ENCODE measurements around the gene NUBP2. TPM values are rescaled to one million over a fixed set of nuclear protein-coding genes. Genes with fewer than 3 reads are reported as not detected.

Gene NUBP2
- total RNA-seq, 1 donor from 2014 or later = 77.8 TPM

GRCh38 chr16:1800701-1801100, 17.9 kb downstream of the NUBP2 start:
- no peak for DNase-seq (ENCODE audit: low read depth, low spot score)

GRCh38 chr16:1807626-1808025, 24.9 kb downstream of the NUBP2 start:
- DNase-seq (ENCODE audit: low read depth, low spot score) = no peak

- no peak for DNase-seq (ENCODE audit: low read depth, low spot score)
These were observed 25.9 kb downstream of the NUBP2 start for GRCh38 chr16:1808691-1809090.

DNA sequence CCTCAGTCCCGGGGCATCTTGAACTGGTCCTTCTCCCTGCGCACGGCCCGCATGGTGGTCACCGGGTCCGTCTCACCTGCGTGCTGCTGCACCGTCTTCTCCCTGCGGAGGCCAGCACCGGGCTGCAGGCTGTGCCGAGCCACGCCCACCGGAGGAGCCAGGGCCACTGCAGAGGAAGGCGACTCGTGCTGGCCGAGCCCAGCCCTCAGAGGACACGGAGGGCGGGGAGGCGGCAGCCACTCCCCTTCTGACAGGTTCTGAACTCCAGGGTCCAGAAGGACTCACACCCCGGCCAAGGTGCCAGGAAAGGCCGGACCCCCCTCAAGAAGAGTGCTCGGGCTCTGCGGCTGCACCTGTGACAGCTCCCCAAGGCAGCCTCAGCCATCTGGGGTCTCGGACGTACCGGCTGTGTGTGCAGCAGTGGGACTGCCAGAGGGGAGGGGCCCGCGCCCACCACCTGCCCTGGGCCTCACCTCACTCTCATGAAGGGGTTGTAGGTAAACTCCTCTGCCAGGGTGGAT, 26.6 kb downstream of the NUBP2 start:
- no peak for DNase-seq (ENCODE audit: low read depth, low spot score)

DNA sequence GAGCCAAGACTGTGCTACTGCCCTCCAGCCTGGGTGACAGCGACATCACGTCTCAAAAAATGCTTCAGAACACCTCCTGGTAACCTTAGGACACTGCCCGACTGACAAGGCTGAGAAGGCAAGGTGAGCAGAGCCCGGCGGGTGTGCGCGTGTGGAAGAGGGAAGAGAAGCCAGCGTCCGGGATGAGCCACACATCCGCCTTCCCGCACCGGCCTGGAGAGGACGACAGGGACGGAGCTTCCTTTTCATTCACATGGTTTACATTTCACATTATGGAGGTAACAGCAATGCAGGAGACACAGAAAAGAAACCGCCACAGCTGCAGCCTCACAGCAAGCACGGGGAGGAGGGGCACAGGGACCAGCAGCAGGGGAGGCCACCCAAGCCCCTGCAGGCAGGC, 27.3 kb downstream of the NUBP2 start:
- DNase-seq (ENCODE audit: low read depth, low spot score) = no peak

- no peak for DNase-seq (ENCODE audit: low read depth, low spot score)
These were observed 27.8 kb downstream of the NUBP2 start for GRCh38 chr16:1810536-1810935.

- DNase-seq (ENCODE audit: low read depth, low spot score) = peak; percentile 33
These were observed 30.0 kb downstream of the NUBP2 start for GRCh38 chr16:1812732-1813163.

- no peak for DNase-seq (ENCODE audit: low read depth, low spot score)
These were observed 32.7 kb downstream of the NUBP2 start for GRCh38 chr16:1815461-1815860.

- no peak for DNase-seq (ENCODE audit: low read depth, low spot score)
These were observed 33.9 kb downstream of the NUBP2 start for GRCh38 chr16:1816396-1817275.

DNA sequence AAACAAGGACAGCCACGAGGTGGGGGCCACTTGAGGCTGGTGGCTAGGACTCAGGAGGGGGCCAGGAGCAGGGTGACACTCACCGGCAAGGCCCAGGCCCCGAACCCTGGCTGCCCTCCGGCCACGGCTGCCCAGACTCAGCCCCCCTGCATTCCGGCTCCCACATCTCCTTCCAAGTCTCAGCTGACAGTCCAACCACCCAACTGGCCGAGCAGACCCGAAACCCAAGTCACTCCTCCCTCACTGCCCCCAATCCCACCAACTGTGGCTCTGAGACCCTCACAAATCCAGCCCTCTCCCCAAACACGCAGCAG, 34.5 kb downstream of the NUBP2 start:
- no peak for DNase-seq (ENCODE audit: low read depth, low spot score)

DNA sequence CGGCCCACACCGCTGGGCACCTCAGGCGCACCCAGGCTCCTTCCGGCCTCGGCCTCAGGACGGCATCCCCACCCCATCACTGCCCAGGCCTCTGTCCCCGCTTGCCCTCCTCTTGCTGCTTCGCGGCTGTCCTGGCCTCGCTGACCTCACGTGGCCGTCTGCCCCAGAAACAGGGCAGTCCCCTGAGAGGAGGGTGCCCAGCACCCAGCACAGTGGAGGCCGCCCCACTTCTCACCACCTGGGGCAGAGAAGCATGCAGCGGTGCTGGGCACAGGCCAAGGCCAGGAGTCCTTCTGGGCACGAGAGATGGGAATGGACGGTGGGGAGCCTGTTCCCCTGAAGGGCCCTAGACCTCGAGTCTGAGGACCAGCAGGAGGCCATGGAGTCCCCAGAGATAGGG, 35.0 kb downstream of the NUBP2 start:
- DNase-seq (ENCODE audit: low read depth, low spot score) = no peak

GRCh38 chr16:1818204-1818872, 35.6 kb downstream of the NUBP2 start:
- DNase-seq (ENCODE audit: low read depth, low spot score) = no peak

- DNase-seq (ENCODE audit: low read depth, low spot score) = no peak
These were observed 36.2 kb downstream of the NUBP2 start for GRCh38 chr16:1818873-1819525.

DNA sequence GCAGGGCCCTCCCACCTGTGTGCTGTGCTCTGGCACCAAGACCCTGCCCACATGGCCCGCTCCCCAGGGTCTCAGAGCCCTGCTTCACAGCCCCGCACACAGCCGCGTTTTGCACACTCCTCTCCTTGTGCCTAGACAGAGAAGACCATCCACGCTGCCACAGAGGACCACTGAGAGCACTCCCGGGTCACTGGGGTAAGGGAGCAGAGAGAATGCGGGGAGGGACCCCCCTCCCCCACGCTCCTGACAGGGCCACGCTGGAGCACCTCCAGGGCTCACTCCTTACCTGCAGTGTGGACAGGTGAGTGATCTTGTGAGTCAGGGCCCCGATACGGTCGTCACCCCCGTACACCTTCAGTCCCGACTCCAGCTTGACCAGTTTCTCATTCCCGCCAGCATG, 36.9 kb downstream of the NUBP2 start:
- no peak for DNase-seq (ENCODE audit: low read depth, low spot score)

DNA sequence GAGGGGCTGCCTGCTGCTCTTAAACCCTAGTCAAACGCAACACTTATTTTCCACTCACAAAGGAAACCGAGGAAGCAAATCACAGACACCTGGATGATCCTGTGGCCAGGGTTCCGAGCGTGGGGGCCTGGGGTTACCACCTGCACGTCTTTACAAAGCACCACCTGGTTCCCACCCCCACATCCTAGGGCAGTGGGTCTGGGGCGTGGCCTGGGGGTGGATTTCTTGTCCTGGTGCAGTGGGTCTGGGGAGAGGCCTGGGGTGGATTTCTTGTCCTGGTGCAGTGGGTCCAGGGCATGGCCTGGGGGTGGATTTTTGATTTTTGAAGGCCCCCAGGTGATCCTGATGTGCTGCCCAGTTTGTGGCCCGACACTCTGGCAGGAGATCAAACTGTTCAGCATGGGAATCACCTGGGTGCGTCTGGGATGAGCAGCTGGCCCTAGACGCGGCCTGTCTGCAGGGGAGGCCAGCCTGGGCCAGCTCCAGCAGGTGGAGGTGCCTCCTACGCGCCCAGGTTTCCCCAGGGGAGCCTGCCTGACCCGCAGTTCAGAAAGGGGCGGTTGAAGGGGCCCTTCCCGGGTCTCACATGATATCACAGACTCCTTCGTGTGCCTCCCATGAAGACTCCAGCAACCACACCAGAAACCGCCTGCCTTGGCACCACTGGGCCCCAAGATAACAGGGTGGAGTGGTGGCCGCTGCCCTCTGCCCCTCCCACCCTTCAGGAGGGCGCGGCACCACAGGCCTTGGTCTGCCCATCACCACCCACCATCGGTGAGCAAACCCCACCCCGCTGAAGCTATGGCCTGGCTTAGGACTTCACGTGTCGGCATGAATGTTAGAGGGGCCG, 37.6 kb downstream of the NUBP2 start:
- no peak for DNase-seq (ENCODE audit: low read depth, low spot score)

GRCh38 chr16:1820946-1821290, 38.2 kb downstream of the NUBP2 start:
- no peak for DNase-seq (ENCODE audit: low read depth, low spot score)

DNA sequence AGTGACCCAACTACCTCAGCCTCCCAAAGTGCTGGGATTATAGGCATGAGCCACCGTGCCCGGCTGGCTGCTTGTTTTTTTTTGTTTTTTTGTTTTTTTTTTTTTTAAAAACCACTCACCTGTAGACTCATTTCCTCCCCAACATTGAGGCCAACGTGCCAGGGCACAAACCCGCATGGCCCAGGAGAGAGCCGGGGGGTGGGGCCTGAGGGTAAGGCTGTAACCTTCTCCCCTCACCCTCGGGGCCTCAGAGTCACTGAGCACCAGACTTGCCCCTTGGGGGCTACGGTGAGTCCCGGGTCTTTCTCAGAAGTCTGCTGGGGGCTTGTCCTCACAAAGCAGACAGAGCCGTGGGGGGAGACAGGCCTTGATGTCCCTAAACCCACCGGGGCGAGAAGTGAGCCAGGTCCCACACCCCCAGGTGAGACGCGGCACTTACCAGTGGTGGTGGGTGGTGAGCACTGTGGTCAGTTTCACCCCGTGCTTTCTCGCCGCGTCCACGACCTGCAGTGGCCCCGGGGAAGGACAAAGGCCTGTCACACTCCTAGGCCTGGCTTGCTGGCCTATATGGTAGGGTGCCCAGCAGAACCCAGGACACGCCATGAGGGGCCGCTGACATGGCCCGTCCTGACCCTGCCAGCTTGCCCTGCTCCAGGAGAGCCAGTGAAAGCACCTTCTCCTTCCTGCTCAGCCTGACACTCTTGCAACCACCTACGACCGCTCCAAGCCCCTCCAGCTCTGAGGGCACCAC, 39.3 kb downstream of the NUBP2 start:
- DNase-seq (ENCODE audit: low read depth, low spot score) = no peak

- no peak for DNase-seq (ENCODE audit: low read depth, low spot score)
These were observed 40.0 kb downstream of the NUBP2 start for GRCh38 chr16:1822801-1823200.

GRCh38 chr16:1823821-1824220, 41.1 kb downstream of the NUBP2 start:
- peak; percentile 54 for DNase-seq (ENCODE audit: low read depth, low spot score)

GRCh38 chr16:1825381-1825863, 42.7 kb downstream of the NUBP2 start:
- DNase-seq (ENCODE audit: low read depth, low spot score) = no peak
